ENCODE results near the gene HERPUD2. TPM values are rescaled to one million over a fixed set of nuclear protein-coding genes. Genes with fewer than 3 reads are reported as not detected.

The HERPUD2 gene
- total RNA-seq, 2 donors from 2014 or later, result 36.8 to 40.4 TPM

DNA sequence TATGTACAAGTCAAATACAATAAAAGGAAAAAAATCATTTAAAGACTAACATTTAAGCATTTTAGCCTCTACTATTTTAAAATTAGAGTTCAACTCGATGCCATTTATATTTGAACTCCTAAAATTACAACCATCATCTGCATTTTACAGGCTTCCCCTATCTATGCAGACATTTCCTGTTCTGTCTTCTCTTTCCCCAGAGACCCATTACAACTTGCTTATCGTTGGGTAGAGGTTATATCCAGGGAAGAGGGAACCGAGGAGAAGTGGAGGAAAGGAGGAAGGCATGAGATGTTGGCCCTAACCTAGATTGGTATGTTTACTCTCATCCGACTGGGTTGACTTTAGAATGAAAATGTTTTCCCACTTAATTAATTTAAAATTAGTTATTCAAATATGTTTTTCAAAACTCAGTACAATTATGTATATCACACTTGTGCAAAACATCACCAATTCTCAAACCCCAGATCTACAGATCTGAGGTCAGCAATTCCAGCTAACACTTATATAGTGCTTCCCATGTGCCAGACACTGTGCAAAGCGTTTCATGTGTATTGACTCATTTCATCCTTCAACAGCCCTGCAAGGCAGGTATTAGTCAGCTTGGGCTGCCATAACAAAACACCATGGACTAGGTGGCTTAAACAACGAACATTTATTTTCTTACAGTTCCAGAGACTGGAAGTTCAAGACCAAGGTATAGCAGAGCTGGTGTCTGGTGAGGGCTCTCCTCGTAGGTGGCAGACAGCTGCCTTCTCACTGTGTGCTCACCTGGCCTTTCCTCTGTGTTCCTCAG is 27.3 kb upstream of the HERPUD2 start:
- Mint-ChIP-seq H3K36me3 (no peaks in the 10 kb centered on the region), H3K9me3 (peaks cover 7% of the 10 kb centered on the region), H3K4me3 (peak overlapping the region; percentile 81), H3K4me1 (ENCODE audit: low read depth in 2 of 2) (peaks cover 35 to 53% of the 10 kb centered on the region in 2 donors), H3K27me3 (no peaks in the 10 kb centered on the region), H3K27ac (peak overlapping the region; percentile 81 to 91)
- peak; percentile 71 for DNase-seq (ENCODE audit: low spot score)
- peak; percentile 87 to 92 for ATAC-seq

- Mint-ChIP-seq H3K4me3 (no peak overlapping the region), H3K36me3 (no peaks in the 10 kb centered on the region), H3K27ac (no peak overlapping the region), H3K9me3 (peaks cover 7% of the 10 kb centered on the region), H3K4me1 (ENCODE audit: low read depth in 2 of 2) (peaks cover 29 to 43% of the 10 kb centered on the region in 2 donors), H3K27me3 (no peaks in the 10 kb centered on the region)
- ATAC-seq, result no peak
- DNase-seq (ENCODE audit: low spot score), result no peak
These were observed 26.4 kb upstream of the HERPUD2 start for GRCh38 chr7:35721288-35721687.

- no peaks in the 10 kb centered on the region for H3K36me3 Mint-ChIP-seq
- DNase-seq (ENCODE audit: low spot score) (no peak), ATAC-seq (no peak)
- H3K27ac Mint-ChIP-seq, result no peak overlapping the region
- no peaks in the 10 kb centered on the region for H3K27me3 Mint-ChIP-seq
- H3K9me3 Mint-ChIP-seq, result peaks cover 7% of the 10 kb centered on the region
- peaks cover 29 to 40% of the 10 kb centered on the region in 2 donors for H3K4me1 Mint-ChIP-seq (ENCODE audit: low read depth in 2 of 2)
- H3K4me3 Mint-ChIP-seq, result no peak overlapping the region
These were observed 25.9 kb upstream of the HERPUD2 start for GRCh38 chr7:35720849-35721248.

- ATAC-seq (no peak), DNase-seq (ENCODE audit: low spot score) (no peak)
- H3K27ac Mint-ChIP-seq, result no peak overlapping the region
These were observed 25.1 kb upstream of the HERPUD2 start for GRCh38 chr7:35720032-35720431.

GRCh38 chr7:35718047-35718446 is 23.1 kb upstream of the HERPUD2 start:
- no peaks in the 10 kb centered on the region for H3K27me3 Mint-ChIP-seq
- ATAC-seq (no peak), DNase-seq (ENCODE audit: low spot score) (no peak)
- H3K4me1 Mint-ChIP-seq (ENCODE audit: low read depth in 2 of 2), result peaks cover 18 to 27% of the 10 kb centered on the region in 2 donors
- H3K27ac Mint-ChIP-seq, result no peak overlapping the region
- H3K4me3 Mint-ChIP-seq, result no peak overlapping the region
- H3K36me3 Mint-ChIP-seq, result no peaks in the 10 kb centered on the region
- peaks cover 7% of the 10 kb centered on the region for H3K9me3 Mint-ChIP-seq

More at GRCh38 chr7:35720032-35720431, 25.1 kb upstream of the HERPUD2 start:
- Mint-ChIP-seq H3K4me1 (ENCODE audit: low read depth in 2 of 2) (peaks cover 26 to 37% of the 10 kb centered on the region in 2 donors), H3K36me3 (no peaks in the 10 kb centered on the region), H3K4me3 (no peak overlapping the region), H3K9me3 (peaks cover 7% of the 10 kb centered on the region), H3K27me3 (no peaks in the 10 kb centered on the region)

DNA sequence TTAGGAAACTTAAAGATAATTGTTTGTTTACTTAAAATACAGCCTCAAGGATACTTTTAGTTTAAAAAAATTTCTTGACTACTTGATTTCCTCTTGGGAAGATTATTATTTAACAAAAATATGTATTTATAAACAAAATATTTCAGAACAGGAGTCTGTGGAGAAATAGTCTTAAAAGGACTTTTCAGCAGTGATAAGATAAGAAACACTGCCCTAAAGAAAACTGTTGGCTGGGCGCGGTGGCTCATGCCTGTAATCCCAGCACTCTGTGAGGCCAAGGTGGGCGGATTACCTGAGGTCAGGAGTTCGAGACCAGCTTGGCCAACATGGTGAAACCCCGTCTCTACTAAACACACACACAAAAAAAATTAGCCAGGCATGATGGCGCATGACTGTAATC is 22.6 kb upstream of the HERPUD2 start:
- peaks cover 2% of the 10 kb centered on the region for H3K9me3 Mint-ChIP-seq
- DNase-seq (ENCODE audit: low spot score) (no peak), ATAC-seq (no peak)
- H3K4me3 Mint-ChIP-seq, result no peak overlapping the region
- no peak overlapping the region for H3K27ac Mint-ChIP-seq
- peaks cover 12 to 22% of the 10 kb centered on the region in 2 donors for H3K4me1 Mint-ChIP-seq (ENCODE audit: low read depth in 2 of 2)
- H3K27me3 Mint-ChIP-seq, result no peaks in the 10 kb centered on the region
- no peaks in the 10 kb centered on the region for H3K36me3 Mint-ChIP-seq

- Mint-ChIP-seq H3K4me1 (ENCODE audit: low read depth in 2 of 2) (peaks cover 9 to 17% of the 10 kb centered on the region in 2 donors), H3K36me3 (no peaks in the 10 kb centered on the region), H3K9me3 (no peaks in the 10 kb centered on the region), H3K27me3 (no peaks in the 10 kb centered on the region), H3K27ac (no peak overlapping the region), H3K4me3 (no peak overlapping the region)
- no peak for DNase-seq (ENCODE audit: low spot score)
- no peak for ATAC-seq
These were observed 22.1 kb upstream of the HERPUD2 start for GRCh38 chr7:35717013-35717412.

DNA sequence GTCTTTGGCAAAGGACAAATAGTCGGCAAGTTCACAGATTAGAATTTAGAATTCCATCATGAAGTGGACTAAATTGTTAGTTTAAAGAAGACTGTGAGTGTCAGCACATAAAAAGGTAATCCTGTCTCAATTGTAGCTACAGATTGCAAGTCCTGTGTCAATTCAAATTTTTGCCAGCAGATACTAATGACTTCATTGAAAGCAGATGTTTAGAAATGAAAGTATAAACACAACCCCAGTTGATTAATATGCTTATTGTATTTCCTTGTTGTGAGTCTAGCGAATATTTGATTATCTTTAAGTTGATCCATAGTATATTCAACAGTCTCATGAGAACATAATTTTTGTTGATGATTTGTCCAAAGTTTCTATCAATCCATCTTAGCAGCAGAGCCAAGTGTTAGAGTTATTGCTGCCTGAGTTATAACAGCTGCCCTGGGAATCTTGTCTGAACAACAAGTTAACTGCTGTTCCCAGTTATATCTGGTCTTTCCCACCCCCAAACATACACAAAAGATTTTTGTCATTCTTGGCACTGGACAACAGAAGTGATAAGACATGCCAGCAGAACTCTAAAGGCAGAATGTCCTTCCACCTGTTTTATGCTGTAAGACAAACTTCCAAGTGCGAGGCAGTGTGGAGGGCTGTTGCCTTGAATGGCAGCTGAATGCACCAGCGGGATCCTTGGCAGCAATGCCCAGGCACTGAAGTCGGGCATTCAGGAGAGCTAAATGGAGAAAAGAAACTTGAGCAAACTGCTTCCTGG is 21.3 kb upstream of the HERPUD2 start:
- Mint-ChIP-seq H3K27me3 (no peaks in the 10 kb centered on the region), H3K27ac (no peak overlapping the region), H3K4me3 (no peak overlapping the region), H3K4me1 (ENCODE audit: low read depth in 2 of 2) (peaks cover 9 to 10% of the 10 kb centered on the region in 2 donors), H3K9me3 (no peaks in the 10 kb centered on the region), H3K36me3 (no peaks in the 10 kb centered on the region)
- DNase-seq (ENCODE audit: low spot score), result no peak
- no peak for ATAC-seq

DNA sequence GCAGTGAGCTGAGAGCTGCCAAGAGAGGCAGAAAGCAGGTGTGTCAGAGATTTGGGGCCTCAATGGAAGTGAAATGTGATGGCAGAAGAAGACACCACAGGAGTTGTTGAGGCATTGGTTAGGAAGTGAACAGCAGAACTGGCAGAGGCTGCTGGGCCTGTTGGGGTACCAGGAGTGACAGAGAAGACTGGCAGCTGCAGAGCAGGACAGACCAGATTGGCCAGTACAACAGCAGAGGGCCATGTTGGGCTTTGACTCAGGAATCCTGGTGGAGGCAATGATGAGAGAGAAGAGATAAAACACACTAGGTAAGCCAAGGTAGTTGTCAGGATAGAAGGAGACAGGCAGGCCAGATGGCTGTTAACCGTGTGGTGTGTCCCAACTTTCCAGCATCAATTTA is 19.9 kb upstream of the HERPUD2 start:
- no peaks in the 10 kb centered on the region for H3K27me3 Mint-ChIP-seq
- peak overlapping the region in 1 of 2 donors; percentile 15 for H3K27ac Mint-ChIP-seq
- H3K4me3 Mint-ChIP-seq, result no peak overlapping the region
- peaks cover 14 to 17% of the 10 kb centered on the region in 2 donors for H3K4me1 Mint-ChIP-seq (ENCODE audit: low read depth in 2 of 2)
- no peaks in the 10 kb centered on the region for H3K9me3 Mint-ChIP-seq
- no peaks in the 10 kb centered on the region for H3K36me3 Mint-ChIP-seq
- no peak for DNase-seq (ENCODE audit: low spot score)
- ATAC-seq, result no peak

GRCh38 chr7:35714407-35714806 is 19.5 kb upstream of the HERPUD2 start:
- H3K27me3 Mint-ChIP-seq, result no peaks in the 10 kb centered on the region
- H3K9me3 Mint-ChIP-seq, result no peaks in the 10 kb centered on the region
- peak overlapping the region in 1 of 2 donors; percentile 15 for H3K27ac Mint-ChIP-seq
- H3K4me1 Mint-ChIP-seq (ENCODE audit: low read depth in 2 of 2), result peaks cover 16 to 22% of the 10 kb centered on the region in 2 donors
- no peak overlapping the region for H3K4me3 Mint-ChIP-seq
- H3K36me3 Mint-ChIP-seq, result no peaks in the 10 kb centered on the region
- DNase-seq (ENCODE audit: low spot score) (no peak), ATAC-seq (no peak)

GRCh38 chr7:35712563-35713226 is 17.8 kb upstream of the HERPUD2 start:
- Mint-ChIP-seq H3K4me1 (ENCODE audit: low read depth in 2 of 2) (peaks cover 17 to 30% of the 10 kb centered on the region in 2 donors), H3K27ac (no peak overlapping the region), H3K4me3 (no peak overlapping the region), H3K36me3 (no peaks in the 10 kb centered on the region), H3K27me3 (no peaks in the 10 kb centered on the region), H3K9me3 (no peaks in the 10 kb centered on the region)
- no peak for DNase-seq (ENCODE audit: low spot score)
- no peak for ATAC-seq

- no peak overlapping the region for H3K4me3 Mint-ChIP-seq
- no peaks in the 10 kb centered on the region for H3K27me3 Mint-ChIP-seq
- H3K36me3 Mint-ChIP-seq, result no peaks in the 10 kb centered on the region
- peaks cover 12 to 19% of the 10 kb centered on the region in 2 donors for H3K4me1 Mint-ChIP-seq (ENCODE audit: low read depth in 2 of 2)
- no peak for DNase-seq (ENCODE audit: low spot score)
- no peaks in the 10 kb centered on the region for H3K9me3 Mint-ChIP-seq
- ATAC-seq, result no peak
- H3K27ac Mint-ChIP-seq, result peak overlapping the region in 1 of 2 donors; percentile 45
These were observed 12.5 kb upstream of the HERPUD2 start for GRCh38 chr7:35707422-35707821.

GRCh38 chr7:35705932-35706461 is 11.1 kb upstream of the HERPUD2 start:
- H3K9me3 Mint-ChIP-seq, result no peaks in the 10 kb centered on the region
- H3K27ac Mint-ChIP-seq, result no peak overlapping the region
- peaks cover 12 to 19% of the 10 kb centered on the region in 2 donors for H3K4me1 Mint-ChIP-seq (ENCODE audit: low read depth in 2 of 2)
- no peak for DNase-seq (ENCODE audit: low spot score)
- ATAC-seq, result no peak
- H3K27me3 Mint-ChIP-seq, result no peaks in the 10 kb centered on the region
- H3K36me3 Mint-ChIP-seq, result no peaks in the 10 kb centered on the region
- H3K4me3 Mint-ChIP-seq, result no peak overlapping the region
